ENCODE data around the gene ZNF620. TPM values are rescaled to one million over a fixed set of nuclear protein-coding genes. Genes with fewer than 3 reads are reported as not detected.

The ZNF620 gene
- total RNA-seq, 1 donor from 2014 or later, result 4.2 TPM

- DNase-seq (ENCODE audit: low read depth) (no peak), FAIRE-seq (no peak)
- H3K9me3 ChIP-seq (ENCODE audit: insufficient read depth, low read depth, low read length), result no peaks in the 10 kb centered on the region
- H3K4me2 ChIP-seq (ENCODE audit: low read length), result no peak overlapping the region
- H4K20me1 ChIP-seq (ENCODE audit: insufficient read depth, low read length), result peaks cover 24% of the 10 kb centered on the region
- TF ChIP-seq EZH2 (IDR thresholded peaks at IDR 0.05; ENCODE audit: insufficient read depth, low read length) (no peak), CTCF (IDR thresholded peaks at IDR 0.05; ENCODE audit: insufficient read depth, low read depth, low read length) (no peak)
- H3K27ac ChIP-seq (ENCODE audit: low read depth, low read length), result no peak overlapping the region
- no peaks in the 10 kb centered on the region for H3K79me2 ChIP-seq (ENCODE audit: insufficient read depth, low read length)
- no peak overlapping the region for H3K4me3 ChIP-seq (ENCODE audit: insufficient read depth, low read depth, low read length)
- Mint-ChIP-seq H3K9me3 (ENCODE audit: unreplicated experiment) (no peaks in the 10 kb centered on the region), H3K4me1 (ENCODE audit: low read depth, unreplicated experiment) (peaks cover 5% of the 10 kb centered on the region), H3K27ac (ENCODE audit: unreplicated experiment) (no peak overlapping the region), H3K36me3 (ENCODE audit: low read depth, unreplicated experiment) (peaks cover 13% of the 10 kb centered on the region), H3K4me3 (ENCODE audit: unreplicated experiment) (no peak overlapping the region), H3K27me3 (ENCODE audit: low read depth, unreplicated experiment) (no peaks in the 10 kb centered on the region)
- peaks cover 19% of the 10 kb centered on the region for H3K36me3 ChIP-seq (ENCODE audit: insufficient read depth, low read length)
- H3K4me1 ChIP-seq (ENCODE audit: insufficient read depth, low read length), result no peaks in the 10 kb centered on the region
- H3K27me3 ChIP-seq (ENCODE audit: insufficient read depth, low read length), result no peaks in the 10 kb centered on the region
- H3K9ac ChIP-seq (ENCODE audit: low read length), result no peak overlapping the region
- H2AFZ ChIP-seq (ENCODE audit: low read depth, low read length), result no peak overlapping the region
Observed at GRCh38 chr3:40468018-40468417, 37.8 kb upstream of the ZNF620 start.

- Histone ChIP-seq H4K20me1 (ENCODE audit: insufficient read depth, low read length) (no peaks in the 10 kb centered on the region), H3K4me1 (ENCODE audit: insufficient read depth, low read length) (no peaks in the 10 kb centered on the region), H3K9ac (ENCODE audit: low read length) (no peak overlapping the region), H3K4me3 (ENCODE audit: insufficient read depth, low read depth, low read length) (no peak overlapping the region), H3K79me2 (ENCODE audit: insufficient read depth, low read length) (no peaks in the 10 kb centered on the region), H3K9me3 (ENCODE audit: insufficient read depth, low read depth, low read length) (no peaks in the 10 kb centered on the region), H3K36me3 (ENCODE audit: insufficient read depth, low read length) (no peaks in the 10 kb centered on the region), H3K27ac (ENCODE audit: low read depth, low read length) (no peak overlapping the region), H3K27me3 (ENCODE audit: insufficient read depth, low read length) (no peaks in the 10 kb centered on the region), H2AFZ (ENCODE audit: low read depth, low read length) (no peak overlapping the region), H3K4me2 (ENCODE audit: low read length) (no peak overlapping the region)
- H3K4me3 Mint-ChIP-seq (ENCODE audit: unreplicated experiment), result no peak overlapping the region
- DNase-seq (ENCODE audit: low read depth) (no peak), FAIRE-seq (no peak)
- no peaks in the 10 kb centered on the region for H3K4me1 Mint-ChIP-seq (ENCODE audit: low read depth, unreplicated experiment)
- TF ChIP-seq EZH2 (IDR thresholded peaks at IDR 0.05; ENCODE audit: insufficient read depth, low read length) (no peak), CTCF (IDR thresholded peaks at IDR 0.05; ENCODE audit: insufficient read depth, low read depth, low read length) (no peak)
- peaks cover 3% of the 10 kb centered on the region for H3K36me3 Mint-ChIP-seq (ENCODE audit: low read depth, unreplicated experiment)
- no peaks in the 10 kb centered on the region for H3K27me3 Mint-ChIP-seq (ENCODE audit: low read depth, unreplicated experiment)
- H3K9me3 Mint-ChIP-seq (ENCODE audit: unreplicated experiment), result no peaks in the 10 kb centered on the region
- no peak overlapping the region for H3K27ac Mint-ChIP-seq (ENCODE audit: unreplicated experiment)
Observed at GRCh38 chr3:40470701-40471100, 35.1 kb upstream of the ZNF620 start.

Data from astrocyte (in vitro differentiated cells and primary cell).